ENCODE results near the gene CNTN5. TPM values are rescaled to one million over a fixed set of nuclear protein-coding genes. Genes with fewer than 3 reads are reported as not detected.

Gene CNTN5
- polyA plus RNA-seq, 1 donor from 2014 or later = 1.1 TPM

DNA sequence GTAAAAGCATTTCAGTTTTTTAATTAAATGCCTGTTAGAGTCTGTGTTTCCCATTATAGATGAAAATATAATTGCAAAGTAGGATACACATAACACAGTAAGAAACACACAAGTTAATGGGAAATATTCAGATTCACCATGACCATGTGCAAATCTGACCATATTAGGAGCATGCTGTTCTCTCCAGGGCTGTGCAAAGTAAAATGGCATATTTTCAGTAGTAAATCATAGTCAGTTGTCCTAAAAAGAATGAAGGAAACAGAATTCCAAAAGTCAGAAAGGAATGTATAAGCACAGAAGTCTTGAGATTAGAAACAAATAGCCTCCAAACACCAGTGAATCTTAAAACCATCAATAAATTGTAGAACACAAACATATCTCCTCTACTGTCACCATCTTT, 44.4 kb downstream of the CNTN5 start:
- Histone ChIP-seq H3K27me3 (ENCODE audit: insufficient read depth, low read depth, low read length) (no peaks in the 10 kb centered on the region), H3K9ac (ENCODE audit: low read length) (no peak overlapping the region), H3K27ac (ENCODE audit: low read length) (no peak overlapping the region), H3K79me2 (replicated peaks; ENCODE audit: insufficient read depth, low read length) (no peaks in the 10 kb centered on the region), H3K4me2 (ENCODE audit: low read length) (no peak overlapping the region), H2AFZ (ENCODE audit: low read depth, low read length) (no peak overlapping the region), H4K20me1 (ENCODE audit: insufficient read depth) (no peaks in the 10 kb centered on the region), H3K9me2 (ENCODE audit: insufficient read depth, low read length) (no peaks in the 10 kb centered on the region), H3F3A (ENCODE audit: insufficient read depth, low read length, poor library complexity, severe bottlenecking) (no peaks in the 10 kb centered on the region), H3K9me3 (ENCODE audit: low read length) (no peaks in the 10 kb centered on the region), H3K36me3 (ENCODE audit: insufficient read depth, low read length) (no peaks in the 10 kb centered on the region), H3K4me3 (ENCODE audit: low read length) (no peak overlapping the region)
- no peak for TF ChIP-seq REST (IDR thresholded peaks at IDR 0.05; ENCODE audit: borderline replicate concordance)
- TF ChIP-seq, protein P1, sequence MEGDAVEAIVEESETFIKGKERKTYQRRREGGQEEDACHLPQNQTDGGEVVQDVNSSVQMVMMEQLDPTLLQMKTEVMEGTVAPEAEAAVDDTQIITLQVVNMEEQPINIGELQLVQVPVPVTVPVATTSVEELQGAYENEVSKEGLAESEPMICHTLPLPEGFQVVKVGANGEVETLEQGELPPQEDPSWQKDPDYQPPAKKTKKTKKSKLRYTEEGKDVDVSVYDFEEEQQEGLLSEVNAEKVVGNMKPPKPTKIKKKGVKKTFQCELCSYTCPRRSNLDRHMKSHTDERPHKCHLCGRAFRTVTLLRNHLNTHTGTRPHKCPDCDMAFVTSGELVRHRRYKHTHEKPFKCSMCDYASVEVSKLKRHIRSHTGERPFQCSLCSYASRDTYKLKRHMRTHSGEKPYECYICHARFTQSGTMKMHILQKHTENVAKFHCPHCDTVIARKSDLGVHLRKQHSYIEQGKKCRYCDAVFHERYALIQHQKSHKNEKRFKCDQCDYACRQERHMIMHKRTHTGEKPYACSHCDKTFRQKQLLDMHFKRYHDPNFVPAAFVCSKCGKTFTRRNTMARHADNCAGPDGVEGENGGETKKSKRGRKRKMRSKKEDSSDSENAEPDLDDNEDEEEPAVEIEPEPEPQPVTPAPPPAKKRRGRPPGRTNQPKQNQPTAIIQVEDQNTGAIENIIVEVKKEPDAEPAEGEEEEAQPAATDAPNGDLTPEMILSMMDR (IDR thresholded peaks at IDR 0.05; ENCODE audit: poor library complexity, severe bottlenecking) = no peak
- TF ChIP-seq EP300 (conservative IDR thresholded peaks at IDR 0.05; ENCODE audit: poor library complexity, severe bottlenecking) = no peak
- no peak for TF ChIP-seq POLR2AphosphoS5 (IDR thresholded peaks at IDR 0.05)
- no peak for TF ChIP-seq RAD21 (conservative IDR thresholded peaks at IDR 0.05)
- no peak for TF ChIP-seq TAF1 (IDR thresholded peaks at IDR 0.05; ENCODE audit: low read depth)
- TF ChIP-seq EZH2 (IDR thresholded peaks at IDR 0.05; ENCODE audit: borderline replicate concordance, insufficient read depth, low read length, poor library complexity, severe bottlenecking) = no peak
- no peak for TF ChIP-seq MXI1 (conservative IDR thresholded peaks at IDR 0.05; ENCODE audit: poor library complexity, severe bottlenecking)
- TF ChIP-seq SMC3 (conservative IDR thresholded peaks at IDR 0.05; ENCODE audit: poor library complexity) = no peak

- TF ChIP-seq RAD21 (conservative IDR thresholded peaks at IDR 0.05) (no peak), TAF1 (IDR thresholded peaks at IDR 0.05; ENCODE audit: low read depth) (no peak), POLR2AphosphoS5 (IDR thresholded peaks at IDR 0.05) (no peak), EZH2 (IDR thresholded peaks at IDR 0.05; ENCODE audit: borderline replicate concordance, insufficient read depth, low read length, poor library complexity, severe bottlenecking) (no peak), REST (IDR thresholded peaks at IDR 0.05; ENCODE audit: borderline replicate concordance) (no peak), MXI1 (conservative IDR thresholded peaks at IDR 0.05; ENCODE audit: poor library complexity, severe bottlenecking) (no peak), EP300 (conservative IDR thresholded peaks at IDR 0.05; ENCODE audit: poor library complexity, severe bottlenecking) (no peak), SMC3 (conservative IDR thresholded peaks at IDR 0.05; ENCODE audit: poor library complexity) (no peak)
- TF ChIP-seq, protein P1 (IDR thresholded peaks at IDR 0.05; ENCODE audit: poor library complexity, severe bottlenecking) = no peak
These were observed 46.0 kb downstream of the CNTN5 start for GRCh38 chr11:99066618-99067317.

More at GRCh38 chr11:99066618-99067317, 46.0 kb downstream of the CNTN5 start:
- no peak overlapping the region for H3K4me2 ChIP-seq (ENCODE audit: low read length)
- no peaks in the 10 kb centered on the region for H4K20me1 ChIP-seq (ENCODE audit: insufficient read depth)
- H3K79me2 ChIP-seq (replicated peaks; ENCODE audit: insufficient read depth, low read length) = no peaks in the 10 kb centered on the region
- no peak overlapping the region for H3K4me3 ChIP-seq (ENCODE audit: low read length)
- H3K9me3 ChIP-seq (ENCODE audit: low read length) = no peaks in the 10 kb centered on the region
- no peak overlapping the region for H3K9ac ChIP-seq (ENCODE audit: low read length)
- no peaks in the 10 kb centered on the region for H3K36me3 ChIP-seq (ENCODE audit: insufficient read depth, low read length)
- H3F3A ChIP-seq (ENCODE audit: insufficient read depth, low read length, poor library complexity, severe bottlenecking) = no peaks in the 10 kb centered on the region
- H3K27ac ChIP-seq (ENCODE audit: low read length) = no peak overlapping the region
- H3K9me2 ChIP-seq (ENCODE audit: insufficient read depth, low read length) = no peaks in the 10 kb centered on the region
- no peak overlapping the region for H2AFZ ChIP-seq (ENCODE audit: low read depth, low read length)
- no peaks in the 10 kb centered on the region for H3K27me3 ChIP-seq (ENCODE audit: insufficient read depth, low read depth, low read length)
